Large intestine (tissue), 3 donors: ENCODE data around the gene THAP6. TPM values are rescaled to one million over a fixed set of nuclear protein-coding genes. Genes with fewer than 3 reads are reported as not detected.
"Not testable (repeated sequence)": the region's sequence is repeated elsewhere in the genome, so short reads cannot be mapped to it uniquely, and the experiment has no call there.

ENCODE experiments used
- DNase-seq, 2 donors: peaks; one replicate each; pipeline versions ENCODE4 v3.0.0 to v3.0.0-alpha.2; 2013
- H3K27ac ChIP-seq: one replicate; pipeline ENCODE4 v1.5.1; 2013; ENCODE audit warnings: low read length
- H3K27me3 ChIP-seq: 2 replicates; pipeline ENCODE4 v1.6.1; 2013; ENCODE audit warnings: low read length; ENCODE audit not compliant: control insufficient read depth, insufficient read depth
- H3K36me3 ChIP-seq: 2 replicates; pipeline ENCODE4 v1.6.1; 2013; ENCODE audit warnings: low read length; ENCODE audit not compliant: control insufficient read depth, insufficient read depth
- H3K4me1 ChIP-seq: one replicate; pipeline ENCODE4 v1.6.1; 2013; ENCODE audit warnings: low read length; ENCODE audit not compliant: control insufficient read depth, insufficient read depth
- H3K4me3 ChIP-seq: one replicate; pipeline ENCODE4 v1.5.1; 2013; ENCODE audit warnings: low read length
- H3K9me3 ChIP-seq: one replicate; pipeline ENCODE4 v1.6.1; 2013; ENCODE audit warnings: mild to moderate bottlenecking, low read depth, low read length, moderate library complexity; ENCODE audit not compliant: control insufficient read depth
- WGBS: methylation state at CpG from one replicate; pipeline ENCODE4 v1.1.5; 2013; ENCODE audit warnings: low lambda C conversion rate; ENCODE audit not compliant: insufficient coverage; 5-methylcytosine and 5-hydroxymethylcytosine counted together
- polyA plus RNA-seq: library from polyadenylated mRNA; unstranded; fragments of 120-200 nt; gene quantifications from one replicate; pipeline ENCODE4 v1.2.1, GENCODE V29; 2013

THAP6 gene
- polyA plus RNA-seq, 1 donor: 20.3 TPM

DNA sequence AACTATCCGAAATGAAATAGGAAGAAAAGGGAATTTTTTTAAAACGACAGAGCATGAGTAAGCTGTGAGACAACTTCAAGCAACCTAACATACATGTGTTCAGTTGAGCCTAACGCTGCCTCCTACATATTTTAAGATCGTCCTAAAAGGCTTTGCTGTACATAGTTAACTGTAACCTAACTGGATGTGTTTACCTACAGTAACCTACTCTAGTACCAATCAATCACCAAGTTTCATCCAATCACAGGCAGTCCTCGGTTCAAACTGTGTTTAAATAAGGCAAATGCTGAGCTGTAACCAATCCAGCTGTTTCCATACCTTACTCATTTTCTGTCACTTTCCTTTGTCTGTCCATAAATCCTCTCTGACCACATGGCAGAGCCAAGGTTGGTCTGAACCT, 17.1 kb upstream of the THAP6 start:
- H3K27ac ChIP-seq: no peak overlapping the region
- DNase-seq: no peak
- no peaks in the 10 kb centered on the region for H3K4me1 ChIP-seq
- no peaks in the 10 kb centered on the region for H3K27me3 ChIP-seq
- H3K9me3 ChIP-seq: no peaks in the 10 kb centered on the region
- 75% methylated on average over 3 of the region's 5 CpGs for WGBS
- peaks cover 23% of the 10 kb centered on the region for H3K36me3 ChIP-seq
- no peak overlapping the region for H3K4me3 ChIP-seq

- peaks cover 28% of the 10 kb centered on the region for H3K36me3 ChIP-seq
- no peaks in the 10 kb centered on the region for H3K9me3 ChIP-seq
- no peak for DNase-seq
- H3K4me1 ChIP-seq: no peaks in the 10 kb centered on the region
- no peaks in the 10 kb centered on the region for H3K27me3 ChIP-seq
- H3K4me3 ChIP-seq: no peak overlapping the region
- 100% methylated on average over 2 of the region's 2 CpGs for WGBS
- no peak overlapping the region for H3K27ac ChIP-seq
Observed at GRCh38 chr4:75498041-75498440, 16.2 kb upstream of the THAP6 start.

DNA sequence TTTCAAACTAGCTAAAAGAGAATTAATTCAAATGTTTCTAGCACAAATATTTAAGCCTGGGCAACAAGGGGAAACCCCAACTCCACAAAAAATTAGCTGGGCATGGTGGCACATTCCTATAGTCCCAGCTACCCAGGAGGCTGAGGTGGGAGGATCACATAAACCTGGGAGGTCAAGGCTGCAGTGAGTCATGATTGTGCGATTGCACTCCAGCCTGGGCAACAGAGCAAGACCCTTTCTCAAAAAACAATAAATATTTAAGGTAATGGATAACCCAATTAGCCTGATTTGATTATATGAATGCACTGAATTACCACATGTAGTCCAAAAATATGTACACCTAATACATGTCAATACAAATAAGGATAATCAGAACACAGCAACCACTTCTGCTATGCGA, 14.4 kb upstream of the THAP6 start:
- H3K36me3 ChIP-seq: peaks cover 33% of the 10 kb centered on the region
- no peak for DNase-seq
- WGBS: 100% methylated on average over 1 of the region's 2 CpGs
- no peaks in the 10 kb centered on the region for H3K9me3 ChIP-seq
- no peaks in the 10 kb centered on the region for H3K4me1 ChIP-seq
- no peaks in the 10 kb centered on the region for H3K27me3 ChIP-seq
- no peak overlapping the region for H3K27ac ChIP-seq
- no peak overlapping the region for H3K4me3 ChIP-seq

GRCh38 chr4:75502671-75503070, 11.6 kb upstream of the THAP6 start:
- DNase-seq: no peak
- Histone ChIP-seq H3K9me3 (no peaks in the 10 kb centered on the region), H3K27me3 (no peaks in the 10 kb centered on the region), H3K27ac (no peak overlapping the region), H3K4me1 (peaks cover 3% of the 10 kb centered on the region), H3K4me3 (no peak overlapping the region), H3K36me3 (peaks cover 29% of the 10 kb centered on the region)
- 100% methylated on average over 2 of the region's 2 CpGs for WGBS

GRCh38 chr4:75505630-75506029, 8.6 kb upstream of the THAP6 start:
- 20% methylated on average over 2 of the region's 2 CpGs for WGBS
- peaks cover 3% of the 10 kb centered on the region for H3K4me1 ChIP-seq

DNA sequence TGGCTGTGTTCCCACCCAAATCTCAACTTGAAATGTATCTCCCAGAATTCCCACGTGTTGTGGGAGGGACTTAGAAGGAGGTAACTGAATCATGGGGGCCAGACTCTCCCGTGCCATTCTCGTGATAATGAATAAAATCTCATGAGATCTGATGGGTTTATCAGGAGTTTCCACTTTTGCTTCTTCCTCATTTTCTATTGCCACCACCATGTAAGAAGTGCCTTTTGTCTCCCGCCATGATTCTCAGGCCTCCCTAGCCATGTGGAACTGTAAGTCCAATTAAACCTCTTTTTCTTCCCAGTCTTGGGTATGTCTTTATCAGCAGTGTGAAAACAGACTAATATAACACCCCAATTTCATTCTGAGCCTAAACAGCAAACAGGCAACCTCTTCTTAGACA, 4.7 kb upstream of the THAP6 start:
- DNase-seq, H3K36me3 ChIP-seq, H3K9me3 ChIP-seq, H3K27ac ChIP-seq, H3K4me3 ChIP-seq, H3K27me3 ChIP-seq: not testable (repeated sequence)
- peaks cover 11% of the 10 kb centered on the region for H3K4me1 ChIP-seq
- 100% methylated on average over 1 of the region's 4 CpGs for WGBS

More at GRCh38 chr4:75505630-75506029, 8.6 kb upstream of the THAP6 start:
- H3K9me3 ChIP-seq: no peaks in the 10 kb centered on the region
- no peaks in the 10 kb centered on the region for H3K27me3 ChIP-seq
- DNase-seq: peak in 1 of 2 donors; percentile 38
- H3K4me3 ChIP-seq: no peak overlapping the region
- no peak overlapping the region for H3K27ac ChIP-seq
- H3K36me3 ChIP-seq: peaks cover 12% of the 10 kb centered on the region

GRCh38 chr4:75511841-75512240, 2.4 kb upstream of the THAP6 start:
- no CpG with 5 or more reads among the region's 3 CpGs for WGBS
- DNase-seq: no peak
- Histone ChIP-seq H3K36me3 (no peaks in the 10 kb centered on the region), H3K27me3 (no peaks in the 10 kb centered on the region), H3K9me3 (no peaks in the 10 kb centered on the region), H3K4me3 (no peak overlapping the region), H3K27ac (no peak overlapping the region), H3K4me1 (peaks cover 8% of the 10 kb centered on the region)

DNA sequence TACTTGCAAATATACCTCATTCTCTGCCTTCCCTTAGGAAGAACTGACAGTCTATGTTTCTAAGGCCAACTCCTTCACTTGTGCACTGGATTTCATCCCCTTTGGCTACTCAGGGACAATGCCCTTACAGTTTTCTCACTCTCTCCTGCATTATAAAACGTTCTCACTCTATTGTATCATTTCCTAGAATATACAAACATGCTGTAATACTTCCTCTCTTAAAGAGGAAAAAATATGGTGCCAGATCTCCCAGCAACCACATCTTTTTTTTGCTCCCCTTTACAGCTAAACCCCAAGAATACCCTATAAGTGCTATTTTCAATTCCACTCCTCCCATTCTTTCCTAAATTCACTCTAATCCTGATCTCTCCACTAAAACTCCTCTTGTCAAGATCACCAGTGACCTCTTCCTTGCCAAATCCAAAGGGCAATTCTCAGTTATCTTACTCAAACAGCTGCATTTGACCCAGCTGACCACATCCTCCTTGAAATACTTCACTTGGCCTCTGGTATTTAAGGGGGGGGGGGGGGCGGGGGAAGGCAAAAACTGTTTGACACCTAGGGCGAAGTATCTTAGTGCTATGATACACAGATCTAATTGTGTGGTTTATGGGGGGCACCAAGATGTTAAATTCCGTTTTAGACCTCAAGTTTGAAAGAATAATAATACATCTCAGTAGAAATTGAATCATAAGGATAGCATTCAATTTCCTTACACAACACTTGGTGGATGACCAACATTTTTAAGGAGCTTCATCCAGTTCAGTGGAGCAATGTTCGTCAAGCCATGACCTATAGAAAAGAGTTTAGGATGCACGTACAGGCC, 1.7 kb upstream of the THAP6 start:
- Histone ChIP-seq H3K4me1 (peaks cover 8% of the 10 kb centered on the region), H3K36me3 (peaks cover 6% of the 10 kb centered on the region), H3K27me3 (no peaks in the 10 kb centered on the region), H3K9me3 (no peaks in the 10 kb centered on the region), H3K27ac (peak overlapping the region; percentile 5), H3K4me3 (peak overlapping the region; percentile 73)
- WGBS: 14% methylated on average over 1 of the region's 6 CpGs
- DNase-seq: peak in 1 of 2 donors; percentile 38

GRCh38 chr4:75513526-75514130, 645 bp upstream of the THAP6 start:
- no peak for DNase-seq
- Histone ChIP-seq H3K4me3 (peak overlapping the region; percentile 73), H3K4me1 (peaks cover 8% of the 10 kb centered on the region), H3K9me3 (no peaks in the 10 kb centered on the region), H3K27ac (peak overlapping the region; percentile 92), H3K36me3 (peaks cover 13% of the 10 kb centered on the region), H3K27me3 (no peaks in the 10 kb centered on the region)
- WGBS: 7% methylated on average over 3 of the region's 12 CpGs

DNA sequence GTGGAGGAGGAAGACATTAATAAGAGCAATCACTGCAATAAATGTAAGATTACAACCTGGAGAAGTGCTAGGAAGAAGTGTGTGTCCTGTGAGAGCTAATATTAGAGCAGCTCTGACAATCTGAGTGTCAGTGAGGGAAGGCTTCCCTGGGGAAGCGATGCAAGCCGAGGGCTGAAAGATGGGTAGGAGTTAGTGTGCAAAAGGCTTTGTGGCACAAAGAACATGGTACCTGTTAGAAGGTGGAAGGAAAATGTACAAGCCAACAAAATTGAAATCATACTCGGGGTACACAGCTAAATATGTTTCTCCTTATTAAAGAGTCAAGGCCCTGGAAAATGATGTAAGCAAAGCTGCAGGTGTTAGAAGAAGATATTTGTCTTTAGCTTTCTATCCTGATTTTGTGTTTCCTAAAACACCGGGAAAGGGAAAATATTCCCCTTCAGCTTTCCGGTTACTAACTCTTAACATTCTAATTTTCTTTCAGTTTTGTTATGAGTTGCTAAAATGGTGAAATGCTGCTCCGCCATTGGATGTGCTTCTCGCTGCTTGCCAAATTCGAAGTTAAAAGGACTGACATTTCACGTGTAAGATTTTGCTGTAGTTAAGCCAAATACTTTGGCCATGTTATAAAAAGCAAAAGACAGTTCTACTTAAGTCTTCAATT, 808 bp downstream of the THAP6 start:
- Histone ChIP-seq H3K4me1 (peaks cover 8% of the 10 kb centered on the region), H3K9me3 (no peaks in the 10 kb centered on the region), H3K36me3 (peaks cover 14% of the 10 kb centered on the region), H3K27ac (peak overlapping the region; percentile 92), H3K27me3 (no peaks in the 10 kb centered on the region), H3K4me3 (peak overlapping the region; percentile 73)
- WGBS: 50% methylated on average over 4 of the region's 9 CpGs
- no peak for DNase-seq
